SK-N-MC (cell line): Measurements from ENCODE around the gene INSM1.

Source experiments
- DNase-seq: peaks from one replicate; pipeline ENCODE4 v3.0.0-alpha.2; 2011; ENCODE audit warnings: low read depth, low spot score
- H3K27ac ChIP-seq: fragments of 200-600 bp; sonication (generic); 2 replicates; pipeline ENCODE4 v1.5.1; 2016; ENCODE audit warnings: mixed run types
- H3K36me3 ChIP-seq: fragments of 200-600 bp; sonication (generic); 2 replicates; pipeline ENCODE4 v1.6.1; 2017; ENCODE audit warnings: antibody characterized with exemption, low read length, mixed read lengths; ENCODE audit not compliant: insufficient read depth
- H3K4me3 ChIP-seq: fragments of 200-600 bp; sonication (generic); 2 replicates; pipeline ENCODE4 v1.5.1; 2016
- H3K9ac ChIP-seq: fragments of 200-600 bp; sonication (generic); 2 replicates; pipeline ENCODE4 v1.8.0; 2017; ENCODE audit warnings: mixed run types, mixed read lengths; ENCODE audit not compliant: insufficient read length
- H3K9me3 ChIP-seq: fragments of 200-600 bp; sonication (generic); 2 replicates; pipeline ENCODE4 v1.6.1; 2017; ENCODE audit warnings: low read depth, mild to moderate bottlenecking, antibody characterized with exemption, low read length, moderate library complexity, mixed read lengths
- EZH2 ChIP-seq: fragments of 200-600 bp; sonication (generic); IDR thresholded peaks from one replicate; pipeline ENCODE4 v1.6.1; 2017; ENCODE audit warnings: antibody characterized with exemption
- FOXP2 ChIP-seq: optimal IDR thresholded peaks from 2 replicates; pipeline ENCODE3; 2011; ENCODE audit warnings: mild to moderate bottlenecking, moderate library complexity; ENCODE audit not compliant: insufficient read depth; ENCODE audit errors: extremely low read length, control extremely low read depth
- POLR2AphosphoS5 ChIP-seq: IDR thresholded peaks from 2 replicates; pipeline ENCODE4 v1.6.1; 2012; ENCODE audit warnings: mild to moderate bottlenecking, low read depth, low read length, borderline replicate concordance

The INSM1 gene

GRCh38 chr20:20393207-20394120, 25.6 kb downstream of the INSM1 start:
- no peaks in the 10 kb centered on the region for H3K36me3 ChIP-seq
- DNase-seq: no peak
- no peak overlapping the region for H3K9ac ChIP-seq
- TF ChIP-seq FOXP2: no peak
- no peak for TF ChIP-seq EZH2
- no peak for TF ChIP-seq POLR2AphosphoS5
- no peak overlapping the region for H3K4me3 ChIP-seq
- no peak overlapping the region for H3K27ac ChIP-seq
- no peaks in the 10 kb centered on the region for H3K9me3 ChIP-seq

- no peaks in the 10 kb centered on the region for H3K36me3 ChIP-seq
- no peak for TF ChIP-seq FOXP2
- TF ChIP-seq POLR2AphosphoS5: no peak
- no peak for TF ChIP-seq EZH2
- H3K27ac ChIP-seq: no peak overlapping the region
- H3K4me3 ChIP-seq: no peak overlapping the region
- no peak overlapping the region for H3K9ac ChIP-seq
- no peak for DNase-seq
- no peaks in the 10 kb centered on the region for H3K9me3 ChIP-seq
These were observed 27.2 kb downstream of the INSM1 start for GRCh38 chr20:20395087-20395486.

GRCh38 chr20:20395903-20396568, 28.1 kb downstream of the INSM1 start:
- Histone ChIP-seq H3K9ac (no peak overlapping the region), H3K9me3 (no peaks in the 10 kb centered on the region), H3K27ac (no peak overlapping the region), H3K36me3 (no peaks in the 10 kb centered on the region), H3K4me3 (no peak overlapping the region)
- no peak for DNase-seq
- TF ChIP-seq POLR2AphosphoS5: no peak
- no peak for TF ChIP-seq FOXP2
- TF ChIP-seq EZH2: no peak

GRCh38 chr20:20396794-20397193, 28.9 kb downstream of the INSM1 start:
- no peak overlapping the region for H3K4me3 ChIP-seq
- TF ChIP-seq POLR2AphosphoS5 (no peak), FOXP2 (no peak), EZH2 (no peak)

GRCh38 chr20:20398123-20398522, 30.2 kb downstream of the INSM1 start:
- no peaks in the 10 kb centered on the region for H3K9me3 ChIP-seq
- H3K36me3 ChIP-seq: no peaks in the 10 kb centered on the region
- H3K27ac ChIP-seq: no peak overlapping the region
- no peak for DNase-seq
- no peak overlapping the region for H3K9ac ChIP-seq
- TF ChIP-seq POLR2AphosphoS5 (no peak), EZH2 (no peak), FOXP2 (no peak)
- H3K4me3 ChIP-seq: no peak overlapping the region

More at GRCh38 chr20:20396794-20397193, 28.9 kb downstream of the INSM1 start:
- Histone ChIP-seq H3K9ac (no peak overlapping the region), H3K9me3 (no peaks in the 10 kb centered on the region), H3K36me3 (no peaks in the 10 kb centered on the region), H3K27ac (no peak overlapping the region)
- no peak for DNase-seq

GRCh38 chr20:20399531-20400500, 31.9 kb downstream of the INSM1 start:
- DNase-seq: no peak
- H3K9ac ChIP-seq: no peak overlapping the region
- H3K4me3 ChIP-seq: no peak overlapping the region
- no peaks in the 10 kb centered on the region for H3K9me3 ChIP-seq
- TF ChIP-seq EZH2 (no peak), POLR2AphosphoS5 (no peak), FOXP2 (no peak)
- H3K36me3 ChIP-seq: no peaks in the 10 kb centered on the region
- no peak overlapping the region for H3K27ac ChIP-seq

GRCh38 chr20:20401991-20402390, 34.1 kb downstream of the INSM1 start:
- Histone ChIP-seq H3K9me3 (no peaks in the 10 kb centered on the region), H3K27ac (no peak overlapping the region), H3K9ac (no peak overlapping the region), H3K4me3 (no peak overlapping the region), H3K36me3 (no peaks in the 10 kb centered on the region)
- no peak for DNase-seq
- TF ChIP-seq FOXP2 (no peak), POLR2AphosphoS5 (no peak), EZH2 (no peak)
